HG03457 (cell line): ENCODE results near the gene PPIF.

Experiments
- ATAC-seq: cut with Tn5 transposase; IDR thresholded peaks from one replicate; pipeline ENCODE4 v1.9.1; 2021; ENCODE audit warnings: moderate number of reproducible peaks; ENCODE audit not compliant: unreplicated experiment

Gene PPIF

DNA sequence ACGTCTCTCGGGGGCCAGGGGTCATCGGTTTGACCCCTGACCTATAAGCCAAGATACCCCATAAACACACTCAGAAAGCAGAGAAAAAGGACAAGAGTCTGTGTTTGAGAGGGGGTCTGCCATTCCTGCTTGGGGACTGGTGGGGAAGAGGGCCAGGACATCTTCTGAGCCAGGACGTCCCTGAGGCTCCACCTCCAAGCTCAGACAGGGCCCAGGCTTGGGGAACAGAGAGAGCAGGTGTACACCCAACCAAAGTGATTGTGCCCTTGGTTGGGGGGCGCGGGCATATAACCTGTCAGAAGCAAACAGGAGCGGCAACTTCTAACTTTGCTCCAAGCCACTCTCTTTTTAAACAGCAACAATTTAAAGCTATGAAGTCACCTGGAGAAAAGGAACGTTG is 33.9 kb upstream of the PPIF start:
- no peak for ATAC-seq

DNA sequence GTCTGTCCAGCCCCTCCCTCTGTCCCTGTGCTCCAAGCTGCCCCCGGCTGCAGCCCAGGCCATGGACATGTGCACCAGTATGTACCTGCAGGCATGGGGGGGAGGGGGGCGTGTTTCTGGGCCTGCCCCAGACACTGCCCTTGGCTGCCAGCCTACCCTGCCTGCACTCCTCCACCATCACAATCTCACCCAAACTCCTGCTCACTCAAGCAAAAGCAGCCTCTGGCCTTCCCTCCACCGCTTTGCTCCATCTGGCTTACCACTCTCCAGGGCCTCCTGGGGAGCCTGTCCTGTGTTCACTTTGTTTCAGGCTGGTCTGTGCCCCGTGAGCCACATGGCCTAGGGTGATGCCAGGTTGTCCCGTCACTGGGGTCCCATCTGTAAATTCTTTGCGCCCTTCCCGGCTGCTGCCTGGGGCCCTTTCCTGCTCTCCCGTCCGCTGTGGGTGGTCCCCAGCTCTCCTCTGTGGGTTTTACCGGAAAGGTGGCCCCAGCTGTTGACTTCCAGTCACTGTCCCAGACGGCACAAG is 33.3 kb upstream of the PPIF start:
- no peak for ATAC-seq

DNA sequence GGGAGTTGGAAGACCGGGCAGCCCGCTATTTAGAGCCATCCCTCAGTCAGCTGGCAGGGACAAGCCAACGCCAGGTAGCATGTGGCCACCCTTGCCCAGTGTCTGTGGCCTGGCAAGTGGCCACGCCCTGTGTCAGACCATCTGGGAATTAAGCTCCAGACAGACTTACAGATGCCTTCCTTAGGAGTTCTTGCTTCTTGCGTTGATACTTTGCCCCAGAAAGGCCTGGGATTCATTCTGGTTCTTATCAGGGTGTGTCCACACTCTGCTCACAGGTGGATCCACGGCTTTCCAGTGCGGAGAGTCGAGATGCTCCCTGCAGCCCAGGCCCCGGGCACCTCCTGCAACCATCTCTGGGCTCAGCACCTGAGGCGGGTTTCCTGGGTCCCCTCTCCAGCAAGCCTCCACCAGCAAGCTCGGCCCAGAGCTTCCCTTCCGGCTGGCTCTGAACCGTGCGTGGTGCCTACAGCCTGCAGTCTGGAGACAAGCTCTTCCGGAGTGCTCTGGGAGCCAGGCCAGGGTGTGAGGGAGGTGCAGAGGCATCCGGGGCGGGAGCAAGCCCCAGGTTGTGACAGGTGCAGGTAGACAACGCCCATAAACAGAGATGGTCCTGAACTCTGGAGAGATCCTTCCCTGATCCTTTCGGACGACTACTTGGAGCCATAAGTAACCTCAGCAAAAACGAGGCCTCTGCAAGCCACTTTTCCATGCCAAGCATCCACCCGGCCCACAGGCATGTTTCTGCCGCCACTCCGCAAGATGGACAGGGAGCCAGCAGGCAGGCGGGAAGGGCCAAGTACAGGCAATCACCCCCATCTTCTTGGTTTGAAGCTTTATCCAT is 32.3 kb upstream of the PPIF start:
- no peak for ATAC-seq

DNA sequence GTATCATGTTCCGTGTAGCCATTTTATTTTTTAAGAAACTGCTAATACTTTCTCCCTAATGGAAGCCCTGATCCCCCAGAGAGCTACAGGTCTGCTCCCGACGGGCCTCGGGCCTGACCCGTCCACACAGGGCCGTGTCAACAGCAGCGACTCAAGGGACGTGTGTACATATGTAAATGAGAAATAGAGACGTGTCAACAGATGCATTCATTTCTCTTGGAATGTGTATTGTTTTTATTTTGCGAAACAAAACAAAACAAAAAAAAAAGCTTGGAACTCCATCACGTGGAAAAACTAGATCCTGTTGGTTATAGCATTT is 31.7 kb upstream of the PPIF start:
- ATAC-seq, result no peak

DNA sequence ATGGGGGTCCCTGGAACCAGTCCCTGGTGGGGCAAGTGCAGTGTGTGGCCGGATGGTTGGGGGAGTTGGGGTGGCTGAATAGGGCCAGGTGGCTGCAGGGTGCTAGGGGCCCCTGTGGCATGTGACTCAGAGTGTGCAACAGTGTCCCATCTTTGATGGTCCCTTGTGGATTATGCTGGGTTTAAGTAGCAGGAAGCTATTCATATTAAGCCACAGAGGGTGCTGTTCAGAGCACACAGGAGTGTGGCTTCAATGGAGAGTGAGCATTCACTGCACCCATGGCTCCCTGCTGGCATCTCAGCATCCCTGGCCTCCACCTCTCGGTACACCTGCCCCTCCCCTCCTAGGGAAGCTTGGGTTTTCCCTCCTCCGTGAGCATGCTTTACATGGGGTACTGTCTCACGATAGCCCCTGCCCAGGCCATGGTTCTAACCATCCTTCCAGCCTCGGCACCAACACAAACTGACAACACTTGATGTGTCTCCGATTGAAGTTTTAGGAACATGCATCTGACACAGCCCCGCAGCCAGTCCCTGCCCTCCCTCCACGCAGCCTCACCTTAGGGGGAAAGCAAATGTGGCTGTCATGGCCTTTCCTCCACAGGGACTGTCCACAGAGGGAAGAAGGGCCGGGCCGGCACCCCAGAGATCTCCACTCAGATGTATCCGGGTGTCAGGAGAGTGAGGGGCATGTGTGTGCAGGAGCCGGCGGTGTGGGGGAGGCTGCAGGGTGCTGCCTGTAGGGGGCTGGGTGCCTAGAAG is 30.4 kb upstream of the PPIF start:
- peak; percentile 47 for ATAC-seq

DNA sequence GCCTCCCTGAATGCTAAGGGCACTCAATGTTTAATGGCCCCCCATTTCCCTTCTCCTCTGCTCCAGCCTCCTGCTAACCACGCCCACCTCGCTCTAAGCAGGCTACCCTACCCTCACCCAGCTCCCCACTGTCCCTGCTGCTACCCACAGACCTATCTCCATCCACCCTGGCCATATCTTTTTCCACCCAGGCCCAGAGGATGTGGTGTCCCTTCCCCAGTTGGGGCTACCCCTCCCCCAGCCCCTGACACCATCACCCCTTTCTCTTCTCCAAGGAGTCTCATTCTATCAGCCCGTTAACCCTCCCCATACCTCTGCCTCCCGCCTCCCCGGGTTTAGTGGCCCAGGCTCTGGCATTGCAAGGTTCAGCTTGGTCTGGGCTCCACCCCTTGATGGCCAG is 28.9 kb upstream of the PPIF start:
- no peak for ATAC-seq

DNA sequence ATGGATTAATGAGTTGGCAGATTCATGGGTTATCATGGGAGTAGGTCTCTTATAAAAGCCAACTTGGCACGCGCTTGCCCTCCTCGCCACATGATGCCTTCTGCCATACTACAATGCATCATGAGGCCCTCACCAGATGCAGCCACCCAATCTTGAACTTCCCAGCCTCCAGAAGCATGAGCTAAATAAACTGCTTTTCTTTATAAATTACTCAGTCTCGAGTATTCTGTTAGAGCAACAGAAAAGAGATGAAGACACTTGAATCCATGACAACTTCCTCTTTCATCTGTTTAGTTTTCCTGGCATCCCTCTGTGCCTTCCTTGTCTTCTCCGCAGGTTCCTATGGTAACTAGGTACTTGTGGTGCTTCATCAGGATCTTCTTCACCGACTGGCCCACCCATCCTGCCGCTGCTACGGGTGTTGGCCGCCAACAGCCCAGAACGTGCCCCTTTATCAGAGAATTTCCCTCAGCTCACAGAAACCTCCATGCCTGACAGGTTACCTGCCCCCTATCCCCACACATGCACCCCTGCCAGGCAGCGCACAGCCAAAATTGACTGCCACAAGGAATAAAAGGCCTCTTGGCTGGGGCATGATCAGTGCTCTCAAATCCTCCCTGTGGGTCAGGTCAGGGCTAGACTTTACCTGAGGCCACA is 28.0 kb upstream of the PPIF start:
- ATAC-seq, result no peak

DNA sequence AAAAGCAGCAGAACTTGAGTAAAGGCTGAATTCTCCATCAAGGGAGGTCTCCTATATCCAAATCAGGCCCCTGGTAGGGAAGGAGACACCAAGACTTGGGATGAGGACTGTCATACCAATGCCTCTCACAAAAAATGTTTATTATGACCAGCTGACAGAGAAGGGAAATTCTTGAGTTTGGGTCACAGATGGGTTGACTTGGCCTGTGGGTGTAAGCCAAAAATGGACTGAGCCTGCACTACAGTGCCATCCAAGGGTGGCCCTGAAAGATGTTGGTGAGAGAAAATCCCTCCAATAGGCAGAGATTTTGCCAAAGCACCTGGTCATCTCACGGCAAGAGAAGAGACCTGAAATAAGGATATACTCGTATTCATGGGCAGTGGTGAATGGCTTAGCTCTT is 27.0 kb upstream of the PPIF start:
- no peak for ATAC-seq

DNA sequence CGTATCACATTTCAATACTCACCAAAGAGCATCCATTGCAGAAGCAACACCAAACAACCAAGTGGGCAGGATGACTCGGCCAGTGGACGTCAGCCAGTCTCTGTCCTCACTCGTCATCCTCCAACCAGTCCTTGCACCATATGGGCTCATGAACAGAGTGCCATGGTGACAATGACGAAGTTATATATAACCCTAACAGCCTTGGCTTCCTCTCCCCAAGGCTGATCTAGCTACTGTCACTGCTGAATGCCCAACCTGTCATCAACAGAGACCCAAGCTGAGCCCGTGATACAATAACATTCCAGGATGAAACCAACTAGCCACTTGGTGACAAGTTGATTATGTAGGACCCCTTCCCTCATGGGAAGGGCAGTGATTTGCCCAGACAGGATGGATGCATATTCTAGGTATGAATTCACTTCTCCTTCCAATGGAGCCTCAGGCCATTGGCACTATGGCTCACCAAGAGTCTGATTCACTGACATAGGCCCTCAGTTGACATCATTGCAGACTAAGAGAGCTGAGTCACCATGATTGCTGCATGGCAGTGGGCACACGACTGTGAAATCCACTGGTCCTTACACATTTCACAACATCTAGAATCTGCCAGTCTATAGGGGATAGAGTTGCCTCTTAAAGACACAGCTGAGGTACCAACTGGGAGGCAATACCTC is 26.3 kb upstream of the PPIF start:
- no peak for ATAC-seq

DNA sequence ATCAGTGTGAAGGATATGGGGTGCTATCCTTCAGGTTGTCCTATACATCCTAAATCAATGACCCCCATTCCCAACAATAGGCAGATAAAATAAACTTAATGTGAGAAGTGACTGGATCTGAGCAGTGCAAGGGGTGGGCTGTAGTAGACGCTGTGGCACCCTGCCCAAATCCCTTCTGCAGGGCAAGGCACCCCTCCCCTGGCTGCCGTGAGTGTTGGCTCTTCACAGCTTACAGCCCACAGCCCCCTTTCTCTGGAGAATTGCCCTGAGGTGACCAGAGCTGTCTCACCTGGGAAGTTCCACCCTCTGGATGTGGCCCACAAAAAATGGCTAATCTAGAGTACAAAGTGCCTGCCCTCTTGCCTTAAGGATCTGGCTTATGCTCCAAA is 25.8 kb upstream of the PPIF start:
- no peak for ATAC-seq

DNA sequence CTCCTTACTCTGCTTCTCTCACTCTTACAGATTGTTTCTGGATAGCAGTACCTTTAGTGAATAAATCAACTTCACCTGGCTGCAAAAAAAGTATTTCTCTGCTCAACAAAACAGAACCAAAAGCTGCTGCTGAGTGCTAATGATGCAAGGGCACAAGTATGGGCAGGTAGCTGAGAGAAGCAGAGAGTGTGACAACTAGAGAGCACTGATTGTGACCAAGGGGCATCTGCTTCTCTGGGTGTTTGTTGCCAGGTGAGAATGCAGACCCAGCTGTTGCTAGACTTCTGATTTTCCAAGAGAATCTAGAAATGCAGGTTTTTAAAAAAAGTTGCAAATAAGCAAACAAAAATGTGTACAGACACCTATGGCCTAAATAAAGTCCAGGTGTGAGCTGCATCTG is 25.3 kb upstream of the PPIF start:
- ATAC-seq, result no peak

DNA sequence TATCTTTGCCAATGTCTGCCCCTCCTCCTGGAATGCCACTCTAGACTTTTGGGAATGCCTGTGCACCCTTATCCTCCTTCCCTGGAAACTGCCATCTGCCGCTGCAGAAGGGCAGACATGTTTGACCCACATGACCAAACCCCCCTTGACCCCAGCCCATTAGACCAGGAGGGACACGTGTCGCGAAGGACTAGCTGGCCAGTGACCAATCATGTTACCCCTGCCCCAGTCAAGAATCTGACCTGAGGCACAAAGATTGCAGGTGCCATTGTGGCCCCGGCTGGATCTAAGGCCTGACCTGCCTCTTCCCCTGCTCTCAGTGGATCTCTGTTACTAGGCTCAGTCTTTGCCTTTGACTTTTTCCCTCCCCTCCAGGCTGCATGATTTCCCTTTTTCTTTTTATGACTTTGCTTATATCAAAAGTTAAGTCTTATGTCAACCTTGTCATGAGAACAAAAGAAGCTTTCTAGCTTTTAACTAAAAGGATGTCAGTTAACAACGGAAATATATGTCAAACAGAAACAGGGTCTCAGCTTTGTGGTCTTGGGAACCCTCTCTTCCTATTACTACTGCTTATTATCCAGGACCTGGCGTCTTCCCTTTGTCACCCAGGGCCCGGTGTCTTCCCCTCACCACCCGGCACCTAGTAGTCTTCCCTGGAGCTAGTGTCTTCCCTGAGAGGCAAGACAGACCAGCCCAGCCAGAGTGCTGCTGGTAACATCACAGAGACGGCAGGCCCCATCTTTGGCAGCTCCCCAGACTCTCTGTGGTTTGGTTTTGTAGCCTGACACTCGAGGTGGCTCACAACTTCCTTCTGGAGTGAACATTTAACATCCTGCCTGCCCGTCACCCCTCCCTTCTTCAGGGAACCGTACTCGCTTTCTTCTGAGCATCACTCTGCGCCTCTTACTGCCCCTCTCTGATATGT is 24.4 kb upstream of the PPIF start:
- peak; percentile 42 for ATAC-seq

DNA sequence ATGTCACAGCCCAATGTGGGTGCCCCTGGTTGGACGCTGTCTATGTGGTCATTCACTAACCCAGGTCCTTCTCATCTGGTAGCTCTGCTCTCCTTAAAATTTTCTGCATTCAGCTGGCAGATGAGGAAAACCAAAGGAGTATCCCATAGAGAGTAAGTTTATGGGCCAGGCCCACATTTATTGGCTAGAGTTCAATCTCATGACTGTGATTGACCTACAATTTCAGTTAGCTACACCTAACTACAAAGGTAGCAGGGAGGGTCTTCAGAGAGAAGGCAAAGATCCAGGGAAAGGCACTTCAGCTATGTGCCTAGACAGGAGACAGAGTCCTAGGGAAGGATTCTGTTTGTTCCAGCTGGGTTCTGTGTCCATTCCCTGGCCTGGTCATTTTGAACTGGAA is 23.7 kb upstream of the PPIF start:
- no peak for ATAC-seq

DNA sequence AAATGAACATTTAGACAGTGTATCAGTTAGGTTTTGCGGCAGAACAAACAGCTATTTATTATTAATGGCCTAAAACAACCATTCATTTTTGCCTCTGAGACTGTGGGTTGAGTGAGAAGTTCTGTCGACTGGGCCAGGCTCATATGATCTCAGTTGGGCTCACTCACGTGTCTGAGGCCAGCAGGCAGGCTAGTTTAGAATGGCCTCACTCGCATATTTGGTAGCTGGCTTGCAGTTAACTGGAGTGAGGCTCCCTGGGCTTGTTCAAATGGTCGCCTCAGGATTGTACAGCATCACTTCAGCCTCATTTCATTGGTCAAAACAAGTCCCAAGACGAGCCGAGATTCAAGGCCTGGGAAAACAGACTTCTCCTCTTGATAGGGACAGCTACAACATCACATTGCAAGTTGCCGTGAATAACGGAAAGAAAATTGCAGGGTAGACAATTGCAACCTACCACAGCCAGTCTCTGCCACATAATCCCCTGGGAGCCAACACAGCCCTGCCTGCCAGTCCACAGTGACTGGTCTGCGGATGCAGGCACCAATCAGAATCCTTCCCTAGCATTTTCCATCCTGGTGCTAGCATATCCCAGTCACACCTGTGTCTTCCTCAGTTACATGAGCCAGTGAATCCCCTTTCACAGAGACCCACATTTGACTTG is 23.1 kb upstream of the PPIF start:
- ATAC-seq, result no peak

DNA sequence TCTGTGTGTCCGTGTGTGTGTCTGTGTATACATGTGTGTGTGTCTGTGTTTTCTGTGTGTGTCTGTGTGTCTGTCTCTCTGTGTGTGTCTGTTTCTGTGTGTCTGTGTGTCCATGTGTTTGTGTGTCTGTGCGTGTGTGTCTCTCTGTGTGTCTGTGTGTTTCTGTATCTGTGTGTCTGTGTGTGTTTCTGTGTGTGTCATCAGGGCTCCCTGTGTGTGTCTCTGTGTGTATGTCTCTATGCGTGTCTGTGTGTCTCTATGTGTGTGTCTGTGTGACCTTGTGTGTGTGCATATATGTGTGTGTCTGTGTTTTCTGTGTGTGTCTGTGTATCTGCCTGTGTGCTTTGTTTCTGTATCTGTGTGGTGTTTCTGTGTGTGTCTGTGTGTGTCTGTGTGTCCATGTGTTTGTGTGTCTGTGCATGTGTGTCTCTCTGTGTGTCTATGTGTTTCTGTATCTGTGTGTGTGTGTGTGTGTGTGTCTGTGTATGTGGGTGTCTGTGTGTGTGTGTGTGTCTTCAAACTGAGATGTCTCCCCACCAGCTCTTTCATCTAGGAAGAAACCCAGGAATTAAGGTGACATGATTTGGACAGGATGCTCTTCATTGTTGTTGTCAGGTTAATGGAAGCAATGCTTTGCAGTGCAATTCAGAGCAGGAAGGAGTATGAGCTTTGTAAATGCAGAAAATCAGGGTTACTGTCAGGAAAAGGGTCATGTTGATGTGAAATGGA is 20.7 kb upstream of the PPIF start:
- ATAC-seq, result no peak

DNA sequence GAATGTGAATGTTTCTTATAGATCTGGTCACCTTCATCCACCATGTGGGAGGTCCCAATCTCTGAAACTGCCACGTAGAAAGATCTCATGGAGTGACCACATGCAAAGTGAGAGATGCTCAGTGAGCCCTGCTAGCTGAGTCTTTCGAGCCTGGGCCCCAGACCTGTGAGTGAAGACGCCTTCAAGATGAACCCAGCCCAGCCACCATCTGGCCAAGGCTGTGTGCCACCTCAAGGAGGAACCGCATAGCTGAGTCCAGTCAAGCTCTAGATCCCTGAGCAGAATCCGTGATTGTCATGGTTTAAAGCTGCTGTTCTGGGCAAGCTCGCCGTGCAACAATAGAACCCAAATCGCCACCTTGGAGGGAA is 20.2 kb upstream of the PPIF start:
- ATAC-seq, result no peak

DNA sequence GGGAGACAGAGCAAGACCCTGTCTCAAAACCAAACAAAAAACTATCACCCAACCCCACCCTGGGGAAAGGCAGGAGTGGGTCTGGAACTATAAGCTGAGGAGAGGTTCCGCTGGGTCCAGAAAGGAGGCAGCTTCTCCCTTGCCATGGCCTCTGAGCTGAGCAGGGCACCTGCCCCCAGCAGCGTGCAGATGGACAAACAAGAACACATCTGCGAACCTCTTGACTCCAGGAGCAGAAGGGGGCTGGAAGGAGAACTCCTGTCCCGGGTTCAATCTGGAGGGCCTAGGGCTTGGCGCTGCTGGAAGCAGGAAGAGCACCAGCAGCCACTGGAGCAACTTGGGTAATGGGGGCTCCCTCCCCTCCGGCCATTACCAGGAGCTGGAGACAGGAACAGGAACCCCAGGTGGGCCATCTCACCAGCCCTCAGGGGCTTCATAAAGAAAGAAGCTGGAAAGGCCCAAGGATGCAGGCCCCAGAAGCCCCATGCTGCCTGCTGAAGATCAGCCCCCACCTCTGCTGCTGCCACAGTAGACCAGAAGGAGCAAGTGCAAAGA is 19.0 kb upstream of the PPIF start:
- no peak for ATAC-seq

DNA sequence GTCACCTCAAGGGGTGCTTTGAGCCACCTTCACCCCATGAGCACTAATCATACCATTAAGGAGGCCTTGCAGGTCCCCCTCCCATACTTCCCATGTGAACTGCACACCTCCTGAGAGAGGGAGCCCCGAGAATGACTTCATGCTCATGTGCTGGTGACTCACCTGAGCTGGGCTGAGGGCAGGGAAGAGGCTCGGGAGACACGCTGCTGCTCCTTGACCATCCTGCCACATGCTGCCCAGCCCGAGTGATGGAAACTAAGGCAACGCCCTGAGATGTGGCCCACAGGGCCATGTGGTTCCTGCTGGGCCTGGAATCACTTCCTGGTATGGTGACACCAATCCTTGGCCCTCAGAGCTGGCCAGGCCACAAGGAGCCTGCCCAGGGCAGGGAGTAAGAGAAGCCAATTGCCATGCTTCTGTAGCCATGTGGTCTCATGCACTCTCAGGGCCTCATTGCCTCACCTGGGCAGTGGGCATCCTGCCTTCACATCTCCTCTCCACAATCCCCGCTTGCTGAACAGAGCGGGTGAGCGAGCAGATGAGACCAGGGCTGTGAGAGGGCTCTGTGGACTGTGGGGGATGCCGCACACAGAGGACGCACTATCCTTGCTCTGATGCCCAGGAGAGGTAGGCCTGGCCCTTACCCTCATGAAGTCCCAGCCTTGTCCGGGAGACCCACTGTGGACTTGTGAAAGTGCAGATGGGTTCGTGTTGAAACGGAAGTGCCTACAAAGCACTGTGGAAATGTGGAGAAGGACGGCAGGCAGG is 18.3 kb upstream of the PPIF start:
- ATAC-seq, result no peak
